Body of pancreas (tissue), 4 donors: ENCODE measurements around the gene ROBO2. TPM values are rescaled to one million over a fixed set of nuclear protein-coding genes. Genes with fewer than 3 reads are reported as not detected.

Experiments used
- ATAC-seq: fragments of 150-250 bp; one replicate; pipeline ENCODE4 v1.9.1; 2016
- DNase-seq, 4 donors: peaks; one replicate each; pipeline ENCODE4 v3.0.0-alpha.2; 2019
- H3K27ac ChIP-seq, 4 donors: fragments of 200-600 bp; sonication (generic); 1 replicate in 3 of 4; 2 replicates in 1 of 4; pipeline versions ENCODE4 v1.5.1 to v1.6.1; 2016 to 2019; ENCODE audit warnings: mild to moderate bottlenecking in 1 of 4, mixed read lengths in 1 of 4, moderate library complexity in 1 of 4
- H3K27me3 ChIP-seq, 2 donors: fragments of 200-600 bp; sonication (generic); one replicate each; pipeline ENCODE4 v1.6.0; 2016; ENCODE audit warnings: mild to moderate bottlenecking in 1 of 2
- H3K36me3 ChIP-seq, 2 donors: fragments of 200-600 bp; sonication (generic); replicated peaks in 1 of 2; 2 replicates each; pipeline ENCODE4 v1.5.1; 2016; ENCODE audit warnings: low read depth in 2 of 2; ENCODE audit not compliant: insufficient read depth in 1 of 2
- H3K4me1 ChIP-seq: fragments of 200-600 bp; sonication (generic); one replicate; pipeline ENCODE4 v1.6.0; 2016
- H3K4me3 ChIP-seq, 2 donors: fragments of 200-600 bp; sonication (generic); 1 replicate in 1 of 2; 2 replicates in 1 of 2; pipeline ENCODE4 v1.5.1; 2016 to 2019
- H3K9me3 ChIP-seq, 3 donors: fragments of 200-600 bp; sonication (generic); 1 replicate in 2 of 3; 2 replicates in 1 of 3; pipeline ENCODE4 v1.5.1; 2016
- CTCF ChIP-seq, 7 experiments: fragments of 450-650 bp in 4 of 7; fragments of 200-600 bp in 3 of 7; sonication (generic) in 3 of 7; IDR thresholded peaks; one replicate each; pipeline ENCODE4 v1.5.1; 2016 to 2019; ENCODE audit warnings: antibody characterized with exemption in 7 of 7
- POLR2A ChIP-seq, 3 donors: fragments of 450-650 bp; IDR thresholded peaks; one replicate each; pipeline ENCODE4 v1.6.1; 2016; ENCODE audit warnings: antibody characterized with exemption in 3 of 3, mild to moderate bottlenecking in 2 of 3
- WGBS, 2 donors: methylation state at CpG; one replicate each; pipeline ENCODE4 v1.1.5; 2017; 5-methylcytosine and 5-hydroxymethylcytosine counted together
- intact Hi-C: fragments of 100-400 bp; cut with DNase I; formaldehyde crosslinking; loops from one replicate; pipeline ENCODE4 v1.15.1; 2023
- total RNA-seq, 2 donors: library from RNA; depleted of rRNA; stranded (reverse); fragments of >200 nt; gene quantifications; one replicate each; pipeline ENCODE4 v1.1.0, GENCODE V29; 2016

The ROBO2 gene
- total RNA-seq, 2 donors from 2014 or later, result 1.3 to 3.0 TPM

GRCh38 chr3:77244981-77245380 lies 205.1 kb downstream of the ROBO2 start:
- no peaks in the 10 kb centered on the region for H3K4me1 ChIP-seq
- no peak for TF ChIP-seq POLR2A (IDR thresholded peaks at IDR 0.05)
- no peak for TF ChIP-seq CTCF (IDR thresholded peaks at IDR 0.05)
- no peak overlapping the region for H3K27ac ChIP-seq
- H3K36me3 ChIP-seq, result no peaks in the 10 kb centered on the region
- DNase-seq (no peak), ATAC-seq (no peak)
- intact Hi-C loops, result no loop called here
- H3K27me3 ChIP-seq, result no peaks in the 10 kb centered on the region
- H3K9me3 ChIP-seq, result no peaks in the 10 kb centered on the region
- 91 to 92% methylated on average over 3 of the region's 3 CpGs for WGBS, 2 donors
- no peak overlapping the region for H3K4me3 ChIP-seq

GRCh38 chr3:77247061-77247460 lies 207.2 kb downstream of the ROBO2 start:
- DNase-seq (no peak), ATAC-seq (no peak)
- no peaks in the 10 kb centered on the region for H3K9me3 ChIP-seq
- no peaks in the 10 kb centered on the region for H3K4me1 ChIP-seq
- H3K36me3 ChIP-seq, result no peaks in the 10 kb centered on the region
- H3K27me3 ChIP-seq, result no peaks in the 10 kb centered on the region
- WGBS, 2 donors, result 59 to 64% methylated on average over 6 of the region's 6 CpGs
- intact Hi-C loops, result no loop called here
- H3K4me3 ChIP-seq, result no peak overlapping the region
- no peak overlapping the region for H3K27ac ChIP-seq
- no peak for TF ChIP-seq CTCF (IDR thresholded peaks at IDR 0.05)
- TF ChIP-seq POLR2A (IDR thresholded peaks at IDR 0.05), result no peak

GRCh38 chr3:77247817-77248216 lies 207.9 kb downstream of the ROBO2 start:
- WGBS, 2 donors, result 78 to 82% methylated on average over 7 of the region's 7 CpGs

GRCh38 chr3:77248420-77248819 lies 208.5 kb downstream of the ROBO2 start:
- ATAC-seq (no peak), DNase-seq (no peak)
- no peak overlapping the region for H3K4me3 ChIP-seq
- WGBS, 2 donors, result 85 to 91% methylated on average over 15 to 17 of the region's 17 CpGs
- no peaks in the 10 kb centered on the region for H3K9me3 ChIP-seq
- no peaks in the 10 kb centered on the region for H3K4me1 ChIP-seq
- TF ChIP-seq POLR2A (IDR thresholded peaks at IDR 0.05), result no peak
- no peak for TF ChIP-seq CTCF (IDR thresholded peaks at IDR 0.05)
- intact Hi-C loops, result no loop called here
- no peaks in the 10 kb centered on the region for H3K36me3 ChIP-seq
- H3K27ac ChIP-seq, result no peak overlapping the region
- no peaks in the 10 kb centered on the region for H3K27me3 ChIP-seq

More at GRCh38 chr3:77247817-77248216, 207.9 kb downstream of the ROBO2 start:
- intact Hi-C loops, result no loop called here
- Histone ChIP-seq H3K4me3 (no peak overlapping the region), H3K9me3 (no peaks in the 10 kb centered on the region), H3K36me3 (no peaks in the 10 kb centered on the region), H3K4me1 (no peaks in the 10 kb centered on the region), H3K27ac (no peak overlapping the region), H3K27me3 (no peaks in the 10 kb centered on the region)
- DNase-seq, result no peak
- ATAC-seq, result no peak
- TF ChIP-seq POLR2A (IDR thresholded peaks at IDR 0.05) (no peak), CTCF (IDR thresholded peaks at IDR 0.05) (no peak)

- Histone ChIP-seq H3K9me3 (no peaks in the 10 kb centered on the region), H3K4me1 (no peaks in the 10 kb centered on the region), H3K36me3 (no peaks in the 10 kb centered on the region), H3K27ac (no peak overlapping the region), H3K27me3 (no peaks in the 10 kb centered on the region), H3K4me3 (no peak overlapping the region)
- WGBS, 2 donors, result 62 to 65% methylated on average over 7 of the region's 7 CpGs
- no peak for DNase-seq
- intact Hi-C loops, result loop anchor here (10.0 kb wide), 1 partner anchor 206 kb away; the partner anchor contains the start of gene ROBO2
- no peak for ATAC-seq
- no peak for TF ChIP-seq POLR2A (IDR thresholded peaks at IDR 0.05)
- TF ChIP-seq CTCF (IDR thresholded peaks at IDR 0.05), result no peak
Observed at GRCh38 chr3:77251136-77251535, 211.2 kb downstream of the ROBO2 start.
